Sigmoid colon (tissue), 7 donors: ENCODE measurements around the gene STRADA. TPM values are rescaled to one million over a fixed set of nuclear protein-coding genes. Genes with fewer than 3 reads are reported as not detected.

Experiments
- DNase-seq: peaks from one replicate; pipeline ENCODE4 v3.0.0-alpha.2; 2019
- H3K27ac ChIP-seq, 4 donors: fragments of 200-600 bp; sonication (generic); one replicate each; pipeline ENCODE4 v1.5.1; 2016 to 2019; ENCODE audit warnings: mild to moderate bottlenecking in 1 of 4
- H3K27me3 ChIP-seq, 3 donors: fragments of 200-600 bp; sonication (generic); one replicate each; pipeline ENCODE4 v1.5.1; 2019; ENCODE audit warnings: mild to moderate bottlenecking in 1 of 3
- H3K36me3 ChIP-seq, 4 donors: fragments of 200-600 bp; sonication (generic); one replicate each; pipeline ENCODE4 v1.5.1; 2016 to 2019
- H3K4me1 ChIP-seq, 4 donors: fragments of 200-600 bp; sonication (generic); one replicate each; pipeline ENCODE4 v1.5.1; 2017 to 2019
- H3K4me3 ChIP-seq, 4 donors: fragments of 200-600 bp; sonication (generic); one replicate each; pipeline ENCODE4 v1.5.1; 2017 to 2019; ENCODE audit warnings: mild to moderate bottlenecking in 2 of 4, moderate library complexity in 1 of 4
- H3K9me3 ChIP-seq, 4 donors: fragments of 200-600 bp in 3 of 4; sonication (generic) in 3 of 4; one replicate each; pipeline versions ENCODE4 v1.5.1 to v1.6.1; 2013 to 2019
- CTCF ChIP-seq, 4 experiments: fragments of 450-650 bp in 3 of 4; fragments of 200-600 bp in 1 of 4; IDR thresholded peaks; one replicate each; pipeline ENCODE4 v1.5.1; 2016 to 2019; ENCODE audit warnings: antibody characterized with exemption in 4 of 4, mild to moderate bottlenecking in 3 of 4, moderate library complexity in 2 of 4
- EP300 ChIP-seq, 4 donors: sonication (generic); formaldehyde crosslinking; IDR thresholded peaks; one replicate each; pipeline ENCODE4 v1.6.1; 2017; ENCODE audit warnings: antibody characterized with exemption in 4 of 4
- POLR2A ChIP-seq, 2 donors: fragments of 450-650 bp; IDR thresholded peaks; one replicate each; pipeline ENCODE4 v1.6.1; 2016; ENCODE audit warnings: antibody characterized with exemption in 2 of 2, mild to moderate bottlenecking in 2 of 2, moderate library complexity in 2 of 2
- POLR2AphosphoS5 ChIP-seq, 4 donors: sonication (generic); formaldehyde crosslinking; IDR thresholded peaks; one replicate each; pipeline ENCODE4 v1.6.1; 2017; ENCODE audit warnings: antibody characterized with exemption in 4 of 4
- WGBS, 2 donors: extraction: QIAGEN DNeasy Blood & Tissue Kit; methylation state at CpG; one replicate each; pipeline ENCODE4 v1.1.7; 2013; 5-methylcytosine and 5-hydroxymethylcytosine counted together
- intact Hi-C: fragments of 100-400 bp; cut with DNase I; formaldehyde crosslinking; loops from one replicate; pipeline ENCODE4 v1.15.1; 2023
- polyA plus RNA-seq, 3 donors: library from polyadenylated mRNA; stranded (reverse); fragments of 200-250 nt; gene quantifications; one replicate each; pipeline ENCODE4 v1.2.3, GENCODE V29; 2013
- total RNA-seq, 4 donors: library from RNA; depleted of rRNA; stranded (reverse); fragments of >200 nt; gene quantifications; one replicate each; pipeline ENCODE4 v1.1.0, GENCODE V29; 2016
- donor health status: healthy with polysubstance abuse.
- donor health status: Bipolar disorder and iron deficiency.
- donor health status: healthy.

The STRADA gene
- total and polyA plus RNA-seq, 7 donors = 7.2 to 45.1 (median 20.0) TPM

GRCh38 chr17:63689479-63689878 lies 52.1 kb downstream of the STRADA start:
- TF ChIP-seq CTCF (IDR thresholded peaks at IDR 0.05) (no peak), EP300 (IDR thresholded peaks at IDR 0.05) (no peak), POLR2A (IDR thresholded peaks at IDR 0.05) (no peak), POLR2AphosphoS5 (IDR thresholded peaks at IDR 0.05) (no peak)
- no peaks in the 10 kb centered on the region for H3K9me3 ChIP-seq
- intact Hi-C loops = no loop called here
- no peak overlapping the region for H3K4me3 ChIP-seq
- 97 to 99% methylated on average over 14 of the region's 14 CpGs for WGBS, 2 donors
- no peaks in the 10 kb centered on the region for H3K27me3 ChIP-seq
- DNase-seq = no peak
- H3K27ac ChIP-seq = no peak overlapping the region
- peaks cover 24 to 71% (median 59%) of the 10 kb centered on the region in 4 donors for H3K36me3 ChIP-seq
- peaks cover 0 to 27% (median 23%) of the 10 kb centered on the region in 4 donors for H3K4me1 ChIP-seq

DNA sequence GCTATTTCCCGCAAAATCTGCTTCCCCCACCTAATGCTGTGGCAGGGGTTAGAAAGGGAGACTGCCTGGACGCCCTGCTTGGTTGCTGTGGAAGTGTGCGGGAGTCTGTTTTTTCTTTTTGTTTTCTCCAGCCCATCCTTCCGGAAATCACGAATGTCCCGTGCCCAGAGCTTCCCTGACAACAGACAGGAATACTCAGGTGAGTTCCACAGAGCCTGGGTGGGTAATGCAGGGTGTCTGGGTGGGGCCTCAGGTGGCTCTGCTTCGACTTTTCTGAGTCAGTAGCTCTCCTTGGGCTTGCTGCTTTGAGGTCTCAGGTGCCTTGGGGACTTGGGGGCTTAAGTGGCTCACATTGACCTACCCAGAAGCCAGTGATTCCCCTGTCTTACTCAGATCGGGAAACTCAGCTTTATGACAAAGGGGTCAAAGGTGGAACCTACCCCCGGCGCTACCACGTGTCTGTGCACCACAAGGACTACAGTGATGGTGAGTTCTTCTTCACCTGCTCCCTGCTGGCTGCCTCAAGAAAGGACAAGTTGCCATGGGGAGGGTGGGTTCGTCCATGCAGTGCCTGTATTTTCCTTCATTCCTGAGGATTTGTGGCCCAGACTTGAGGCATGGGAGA lies 53.1 kb downstream of the STRADA start:
- no peak overlapping the region for H3K4me3 ChIP-seq
- intact Hi-C loops = no loop called here
- DNase-seq = no peak
- no peaks in the 10 kb centered on the region for H3K9me3 ChIP-seq
- peaks cover 0 to 33% (median 30%) of the 10 kb centered on the region in 4 donors for H3K4me1 ChIP-seq
- TF ChIP-seq POLR2AphosphoS5 (IDR thresholded peaks at IDR 0.05) (no peak), CTCF (IDR thresholded peaks at IDR 0.05) (no peak), POLR2A (IDR thresholded peaks at IDR 0.05) (no peak), EP300 (IDR thresholded peaks at IDR 0.05) (no peak)
- H3K36me3 ChIP-seq = peaks cover 24 to 62% (median 52%) of the 10 kb centered on the region in 4 donors
- no peak overlapping the region for H3K27ac ChIP-seq
- no peaks in the 10 kb centered on the region for H3K27me3 ChIP-seq
- 71 to 82% methylated on average over 12 of the region's 12 CpGs for WGBS, 2 donors

GRCh38 chr17:63686138-63686685 lies 55.4 kb downstream of the STRADA start:
- no peaks in the 10 kb centered on the region for H3K9me3 ChIP-seq
- WGBS, 2 donors = 91 to 93% methylated on average over 3 of the region's 3 CpGs
- intact Hi-C loops = no loop called here
- DNase-seq = no peak
- H3K36me3 ChIP-seq = peaks cover 27 to 62% (median 40%) of the 10 kb centered on the region in 4 donors
- H3K4me3 ChIP-seq = no peak overlapping the region
- H3K27ac ChIP-seq = peak overlapping the region in 3 of 4 donors; percentile 50 to 65 (median 60)
- TF ChIP-seq POLR2AphosphoS5 (IDR thresholded peaks at IDR 0.05) (no peak), CTCF (IDR thresholded peaks at IDR 0.05) (no peak), EP300 (IDR thresholded peaks at IDR 0.05) (no peak), POLR2A (IDR thresholded peaks at IDR 0.05) (no peak)
- H3K4me1 ChIP-seq = peaks cover 0 to 53% (median 45%) of the 10 kb centered on the region in 4 donors
- H3K27me3 ChIP-seq = no peaks in the 10 kb centered on the region

GRCh38 chr17:63685578-63685977 lies 56.0 kb downstream of the STRADA start:
- peak overlapping the region in 3 of 4 donors; percentile 50 to 65 (median 60) for H3K27ac ChIP-seq
- peaks cover 21 to 56% (median 34%) of the 10 kb centered on the region in 4 donors for H3K36me3 ChIP-seq
- intact Hi-C loops = no loop called here
- whole genome bisulfite sequencing, 2 donors = 92 to 96% methylated on average over 3 of the region's 3 CpGs
- H3K9me3 ChIP-seq = no peaks in the 10 kb centered on the region
- no peak for TF ChIP-seq EP300 (IDR thresholded peaks at IDR 0.05)
- no peak for TF ChIP-seq POLR2A (IDR thresholded peaks at IDR 0.05)
- TF ChIP-seq CTCF (IDR thresholded peaks at IDR 0.05) = no peak
- no peak for TF ChIP-seq POLR2AphosphoS5 (IDR thresholded peaks at IDR 0.05)
- H3K27me3 ChIP-seq = no peaks in the 10 kb centered on the region
- no peak overlapping the region for H3K4me3 ChIP-seq
- DNase-seq = no peak
- H3K4me1 ChIP-seq = peaks cover 0 to 60% (median 49%) of the 10 kb centered on the region in 4 donors
